Measurements from ENCODE around the gene PDE4D. TPM values are rescaled to one million over a fixed set of nuclear protein-coding genes. Genes with fewer than 3 reads are reported as not detected.
A peak's percentile ranks its signal among the peaks of the same experiment; 100 is the strongest.

PDE4D gene
- total and polyA plus RNA-seq, 10 of the 15 experiments (the other 5 are each of a cell fraction or from before 2014, with no cell fraction given): 0.87 to 4.1 (median 2.2) TPM

DNA sequence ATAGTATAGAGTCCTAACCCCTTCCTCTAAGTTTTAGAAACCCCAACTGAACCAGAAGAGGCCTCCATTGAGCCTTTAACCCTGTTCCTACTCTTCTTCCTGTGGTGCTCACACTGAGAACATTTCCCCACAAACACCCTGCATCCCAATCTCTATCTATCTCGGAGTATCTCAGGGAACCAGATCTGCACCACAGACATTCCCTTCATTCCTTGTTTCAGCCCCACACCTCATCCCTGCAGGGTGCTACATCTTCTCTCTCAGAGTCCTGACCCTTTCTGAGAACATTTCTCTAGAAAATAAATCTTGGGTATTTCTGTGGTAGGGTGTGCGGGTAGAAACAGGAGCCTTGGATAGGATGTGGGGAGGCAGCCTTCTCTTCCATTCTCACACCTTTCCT, 507.8 kb downstream of the PDE4D start (continued):
- TF ChIP-seq, protein P1, sequence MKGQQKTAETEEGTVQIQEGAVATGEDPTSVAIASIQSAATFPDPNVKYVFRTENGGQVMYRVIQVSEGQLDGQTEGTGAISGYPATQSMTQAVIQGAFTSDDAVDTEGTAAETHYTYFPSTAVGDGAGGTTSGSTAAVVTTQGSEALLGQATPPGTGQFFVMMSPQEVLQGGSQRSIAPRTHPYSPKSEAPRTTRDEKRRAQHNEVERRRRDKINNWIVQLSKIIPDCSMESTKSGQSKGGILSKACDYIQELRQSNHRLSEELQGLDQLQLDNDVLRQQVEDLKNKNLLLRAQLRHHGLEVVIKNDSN (IDR thresholded peaks at IDR 0.05; ENCODE audit: borderline replicate concordance, extremely low read length, insufficient read depth, low read depth, low read length): no peak
- no peak for TF ChIP-seq RAD21 (IDR thresholded peaks at IDR 0.05; ENCODE audit: insufficient read depth, low read depth, low read length)
- no peak for TF ChIP-seq CREM (IDR thresholded peaks at IDR 0.05; ENCODE audit: low read depth)
- TF ChIP-seq PAX5 (IDR thresholded peaks at IDR 0.05; ENCODE audit: borderline replicate concordance, low read depth, low read length): no peak

DNA sequence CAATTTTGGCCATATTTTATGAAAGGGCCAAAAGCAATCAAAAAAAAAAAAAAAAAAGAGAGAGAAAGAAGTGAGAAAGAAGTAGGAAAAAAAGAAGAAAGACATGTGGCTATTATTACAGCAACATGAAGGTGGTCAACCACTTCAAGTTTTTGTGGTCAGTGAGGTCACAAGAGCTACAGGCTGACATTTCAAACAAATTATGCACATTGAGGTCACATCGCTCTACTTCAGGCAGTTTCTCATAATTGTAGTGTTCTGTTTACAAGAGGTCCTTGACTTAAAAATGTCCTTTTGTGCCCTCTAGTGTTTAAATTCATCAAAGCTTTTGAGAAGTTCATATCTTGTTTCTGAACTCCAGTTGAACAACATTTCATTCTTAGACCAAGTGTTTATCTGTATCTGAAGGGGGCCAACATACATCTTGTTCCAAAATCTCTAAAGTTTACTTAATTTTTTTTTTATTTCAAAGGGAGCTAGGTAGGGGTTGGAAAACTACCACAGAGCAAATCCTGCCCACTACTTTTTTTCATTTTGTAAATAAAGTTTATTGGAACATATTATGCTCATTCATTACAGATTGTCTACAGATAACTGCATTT, 513.1 kb downstream of the PDE4D start:
- POLR2A ChIA-PET: interaction anchor here (0.8 kb wide), 1 partner anchor 10 kb away, joined by 3 read pairs; no protein-coding TSS in a partner anchor
- RAD21 ChIA-PET (ENCODE audit: unreplicated experiment): interaction anchor here (0.7 to 2.3 kb wide), 11 partner anchors 10 to 371 kb away, joined by 3 to 27 read pairs (median 4); no protein-coding TSS in a partner anchor
- ATAC-seq (peak; percentile 98), FAIRE-seq (peak; percentile 98), DNase-seq (ENCODE audit: low read depth, low spot score) (peak; percentile 76)
- Histone ChIP-seq H3K36me3 (ENCODE audit: control insufficient read depth in 2 of 2, insufficient read depth in 2 of 2, low read length in 1 of 2) (no peaks in the 10 kb centered on the region), H3K79me2 (ENCODE audit: control insufficient read depth, insufficient read depth, low read length) (no peaks in the 10 kb centered on the region), H2AFZ (ENCODE audit: control insufficient read depth, low read depth, low read length) (no peak overlapping the region), H3K4me2 (ENCODE audit: control insufficient read depth, insufficient read depth) (no peak overlapping the region), H3K4me3 (no peak overlapping the region), H3K27me3 (replicated peaks in 1 of 2; ENCODE audit: control insufficient read depth in 2 of 2, insufficient read depth in 2 of 2, low read length in 1 of 2) (no peaks in the 10 kb centered on the region; a peak in 1 of 4 replicates), H3K9ac (ENCODE audit: control insufficient read depth, insufficient read depth, low read length) (no peak overlapping the region), H3K9me3 (replicated peaks; ENCODE audit: control insufficient read depth, insufficient read depth, low read length) (no peaks in the 10 kb centered on the region), H3K27ac (ENCODE audit: control insufficient read depth, insufficient read depth) (no peak overlapping the region), H4K20me1 (ENCODE audit: control insufficient read depth, insufficient read depth) (no peaks in the 10 kb centered on the region), H3K4me1 (ENCODE audit: control insufficient read depth, insufficient read depth, low read length) (no peaks in the 10 kb centered on the region)
- CTCF ChIA-PET: interaction anchor here (0.7 to 2.7 kb wide), 46 partner anchors 9 to 494 kb away, joined by 3 to 70 read pairs (median 4); no protein-coding TSS in a partner anchor
- intact Hi-C loops (cut with micrococcal nuclease; ENCODE audit: unreplicated experiment) (loop anchor here (1.0 to 2.0 kb wide), 3 partner anchors 162 to 494 kb away; no protein-coding TSS in a partner anchor), in situ Hi-C loops (cut with MboI) (no loop called here)
- SMC1A ChIA-PET (ENCODE audit: uncharacterized antibody, unreplicated experiment): interaction anchor here (0.7 to 2.7 kb wide), 23 partner anchors 9 to 425 kb away, joined by 3 to 24 read pairs (median 5); no protein-coding TSS in a partner anchor
- BruUV-seq (replicated peaks): no TSS peak
- WGBS (ENCODE audit: insufficient coverage, insufficient replicate concordance, low lambda C conversion rate, missing lambda C conversion rate): 0% methylated on average over 1 of the region's 1 CpG
- TF ChIP-seq ZBED1 (IDR thresholded peaks at IDR 0.05; ENCODE audit: borderline replicate concordance) (no peak; the same call in 1 of the 2 replicates), CBX5 (IDR thresholded peaks at IDR 0.05; ENCODE audit: low read depth) (no peak), KDM1A (IDR thresholded peaks at IDR 0.05; ENCODE audit: borderline replicate concordance) (no peak), SRF (IDR thresholded peaks at IDR 0.05; ENCODE audit: low read depth in 2 of 2, low read length in 2 of 2) (no peak), EZH2 (IDR thresholded peaks at IDR 0.05; ENCODE audit: borderline replicate concordance, control insufficient read depth, low read depth, low read length) (no peak), ATF7 (IDR thresholded peaks at IDR 0.05; ENCODE audit: low read depth) (peak; percentile 87), RAD51 (IDR thresholded peaks at IDR 0.05) (0 out of 2 replicates have a peak, but pooled peaks have one; percentile 23), CHD4 (IDR thresholded peaks at IDR 0.05) (no peak)
- TF ChIP-seq, protein P1 (IDR thresholded peaks at IDR 0.05; ENCODE audit: borderline replicate concordance, extremely low read length, insufficient read depth, low read depth, low read length): no peak
- TF ChIP-seq, protein P2, sequence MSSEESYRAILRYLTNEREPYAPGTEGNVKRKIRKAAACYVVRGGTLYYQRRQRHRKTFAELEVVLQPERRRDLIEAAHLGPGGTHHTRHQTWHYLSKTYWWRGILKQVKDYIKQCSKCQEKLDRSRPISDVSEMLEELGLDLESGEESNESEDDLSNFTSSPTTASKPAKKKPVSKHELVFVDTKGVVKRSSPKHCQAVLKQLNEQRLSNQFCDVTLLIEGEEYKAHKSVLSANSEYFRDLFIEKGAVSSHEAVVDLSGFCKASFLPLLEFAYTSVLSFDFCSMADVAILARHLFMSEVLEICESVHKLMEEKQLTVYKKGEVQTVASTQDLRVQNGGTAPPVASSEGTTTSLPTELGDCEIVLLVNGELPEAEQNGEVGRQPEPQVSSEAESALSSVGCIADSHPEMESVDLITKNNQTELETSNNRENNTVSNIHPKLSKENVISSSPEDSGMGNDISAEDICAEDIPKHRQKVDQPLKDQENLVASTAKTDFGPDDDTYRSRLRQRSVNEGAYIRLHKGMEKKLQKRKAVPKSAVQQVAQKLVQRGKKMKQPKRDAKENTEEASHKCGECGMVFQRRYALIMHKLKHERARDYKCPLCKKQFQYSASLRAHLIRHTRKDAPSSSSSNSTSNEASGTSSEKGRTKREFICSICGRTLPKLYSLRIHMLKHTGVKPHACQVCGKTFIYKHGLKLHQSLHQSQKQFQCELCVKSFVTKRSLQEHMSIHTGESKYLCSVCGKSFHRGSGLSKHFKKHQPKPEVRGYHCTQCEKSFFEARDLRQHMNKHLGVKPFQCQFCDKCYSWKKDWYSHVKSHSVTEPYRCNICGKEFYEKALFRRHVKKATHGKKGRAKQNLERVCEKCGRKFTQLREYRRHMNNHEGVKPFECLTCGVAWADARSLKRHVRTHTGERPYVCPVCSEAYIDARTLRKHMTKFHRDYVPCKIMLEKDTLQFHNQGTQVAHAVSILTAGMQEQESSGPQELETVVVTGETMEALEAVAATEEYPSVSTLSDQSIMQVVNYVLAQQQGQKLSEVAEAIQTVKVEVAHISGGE (CRISPR knock-in tag; IDR thresholded peaks at IDR 0.05): no peak

Measured in GM12878 (cell line).